Heart left ventricle (tissue), 13 donors: Measurements from ENCODE around the gene HTRA1.

ENCODE experiments used
- CTCF ChIP-seq, 12 donors: fragments of 200-600 bp; sonication (generic) in 4 of 12; IDR thresholded peaks; one replicate each; pipeline versions ENCODE4 v1.5.0 to v1.8.0; 2018 to 2022; ENCODE audit warnings: antibody characterized with exemption in 12 of 12, mild to moderate bottlenecking in 5 of 12
- POLR2A ChIP-seq, 2 donors: fragments of 450-650 bp; IDR thresholded peaks; one replicate each; pipeline ENCODE4 v1.6.1; 2017; ENCODE audit warnings: antibody characterized with exemption in 2 of 2, mild to moderate bottlenecking in 2 of 2, moderate library complexity in 2 of 2
- donor health status: ischemic (EF 13 %, LVEDD 7.1; RV severe dilation, severe dysfunction).
- donor health status: DM: no; HTN: yes; CAD: no.
- donor health status: DM: no; HTN: no; CAD: no.
- donor health status: ischemic (EF 25% LVEDD 6.9; RV normal size, moderate dysfunction).
- donor health status: ischemic (EF 25% LVEDD 5.7; RV mildly dilated, moderate dysfunction).
- donor health status: ischemic (EF 35%, LVEDD 5.7; RV mildly dilated, moderate dysfunction).
- donor health status: nonischemic (EF 11% LVEDD 7.7; RV severe dilation, severe dysfunction).
- donor health status: DM: yes; HTN: yes; CAD: no.
- donor health status: PGD.
- donor health status: ischemic (EF 29% LVEDD 5.4; RV normal size, mild dysfunction).
- donor health status: nonischemic (EF 23%, LVEDD 6.1; RV moderate dilation, normal function).

GRCh38 chr10:122486406-122487080 is 25.2 kb downstream of the HTRA1 start:
- no peak for TF ChIP-seq POLR2A (IDR thresholded peaks at IDR 0.05)
- no peak for TF ChIP-seq CTCF (IDR thresholded peaks at IDR 0.05)
